OCI-LY7 (cell line): Measurements from ENCODE around the gene EIF4G1. TPM values are rescaled to one million over a fixed set of nuclear protein-coding genes. Genes with fewer than 3 reads are reported as not detected.

ENCODE experiments used
- BruUV-seq: library from RNA; stranded (reverse); fragments of 400-500 nt; replicated peaks from 2 replicates; lab custom pipeline; 2021; lab: Mats Ljungman, UMichigan
- CTCF ChIA-PET: fragments of 300-600 bp; sonication (Branson Sonifier 250); formaldehyde crosslinking; loops from one replicate; lab custom pipeline; 2022; ENCODE audit warnings: antibody characterized with exemption; ENCODE audit not compliant: unreplicated experiment; lab: Charles Lee
- POLR2A ChIA-PET: fragments of 300-600 bp; sonication (Branson Sonifier 250); formaldehyde crosslinking; loops from one replicate; lab custom pipeline; 2022; ENCODE audit warnings: antibody characterized with exemption; lab: Charles Lee
- DNase-seq: peaks from one replicate; pipeline ENCODE4 v3.0.0-alpha.2; 2015; ENCODE audit warnings: low spot score
- H2AFZ ChIP-seq: fragments of 200-600 bp; sonication (generic), shearing (Covaris generic); 2 replicates; pipeline ENCODE4 v1.6.1; 2014; ENCODE audit warnings: mild to moderate bottlenecking, antibody characterized with exemption, low read length, moderate library complexity
- H3K27ac ChIP-seq: fragments of 200-600 bp; sonication (generic); 2 replicates; pipeline ENCODE4 v1.5.1; 2014; ENCODE audit warnings: mixed run types, low read depth, mild to moderate bottlenecking, moderate library complexity, low read length, inconsistent platforms; ENCODE audit not compliant: poor library complexity, severe bottlenecking
- H3K36me3 ChIP-seq: fragments of 200-600 bp; sonication (generic); 2 replicates; pipeline ENCODE4 v1.6.1; 2014; ENCODE audit warnings: mild to moderate bottlenecking, antibody characterized with exemption, low read length, moderate library complexity, mixed read lengths; ENCODE audit not compliant: insufficient read depth
- H3K4me1 ChIP-seq: fragments of 200-600 bp; sonication (generic); 2 replicates; pipeline ENCODE4 v1.5.1; 2014; ENCODE audit warnings: mild to moderate bottlenecking, low read length; ENCODE audit not compliant: insufficient read depth, poor library complexity, severe bottlenecking
- H3K4me2 ChIP-seq: fragments of 200-600 bp; sonication (generic); 2 replicates; pipeline ENCODE4 v1.6.1; 2014; ENCODE audit warnings: mild to moderate bottlenecking, low read length
- H3K4me3 ChIP-seq: fragments of 200-600 bp; sonication (generic); 2 replicates; pipeline ENCODE4 v1.5.1; 2014; ENCODE audit warnings: mild to moderate bottlenecking, low read depth, low read length; ENCODE audit not compliant: poor library complexity, severe bottlenecking
- H3K79me2 ChIP-seq: fragments of 200-600 bp; sonication (generic); 2 replicates; pipeline ENCODE4 v1.6.1; 2016; ENCODE audit warnings: low read depth, mild to moderate bottlenecking, low read length, moderate library complexity, mixed read lengths; ENCODE audit not compliant: insufficient read depth
- H3K9me2 ChIP-seq: fragments of 200-600 bp; sonication (generic); 2 replicates; pipeline ENCODE4 v1.6.1; 2016; ENCODE audit warnings: mild to moderate bottlenecking, low read length, mixed read lengths; ENCODE audit not compliant: insufficient read depth
- H3K9me3 ChIP-seq: fragments of 200-600 bp; sonication (generic); 2 replicates; pipeline ENCODE4 v1.6.1; 2014; ENCODE audit warnings: mild to moderate bottlenecking, mixed run types, low read length, mixed read lengths
- H4K20me1 ChIP-seq: fragments of 200-600 bp; sonication (generic); 2 replicates; pipeline ENCODE4 v1.6.1; 2014; ENCODE audit warnings: mild to moderate bottlenecking, antibody characterized with exemption, low read length, moderate library complexity, mixed read lengths; ENCODE audit not compliant: insufficient read depth
- EZH2phosphoT487 ChIP-seq: fragments of 200-600 bp; sonication (generic); IDR thresholded peaks from 2 replicates; pipeline ENCODE4 v1.6.1; 2018; ENCODE audit warnings: low read depth, borderline replicate concordance, mild to moderate bottlenecking, mixed run types, antibody characterized with exemption, low read length, moderate library complexity, mixed read lengths
- intact Hi-C: fragments of 100-400 bp; cut with micrococcal nuclease; formaldehyde crosslinking; loops from one replicate; pipeline ENCODE4 v1.10.0; 2022; ENCODE audit not compliant: unreplicated experiment
- total RNA-seq, 2 experiments: library from RNA; depleted of rRNA in 1 of 2; stranded (reverse); fragments of >200 nt in 1 of 2; shearing (Covaris generic) in 1 of 2; gene quantifications; 2 replicates each; pipeline ENCODE4 v1.2.3, GENCODE V29; 2014 to 2022
- TF ChIP-seq, protein P1 (sequence below): fragments of 200-600 bp; sonication (generic); conservative IDR thresholded peaks from 2 replicates; pipeline ENCODE4 v1.5.1; 2014; ENCODE audit warnings: mild to moderate bottlenecking, antibody characterized with exemption, low read length, moderate library complexity, mixed read lengths

EIF4G1 gene
- total RNA-seq, 2 experiments from 2014 or later = 245 to 412 TPM

DNA sequence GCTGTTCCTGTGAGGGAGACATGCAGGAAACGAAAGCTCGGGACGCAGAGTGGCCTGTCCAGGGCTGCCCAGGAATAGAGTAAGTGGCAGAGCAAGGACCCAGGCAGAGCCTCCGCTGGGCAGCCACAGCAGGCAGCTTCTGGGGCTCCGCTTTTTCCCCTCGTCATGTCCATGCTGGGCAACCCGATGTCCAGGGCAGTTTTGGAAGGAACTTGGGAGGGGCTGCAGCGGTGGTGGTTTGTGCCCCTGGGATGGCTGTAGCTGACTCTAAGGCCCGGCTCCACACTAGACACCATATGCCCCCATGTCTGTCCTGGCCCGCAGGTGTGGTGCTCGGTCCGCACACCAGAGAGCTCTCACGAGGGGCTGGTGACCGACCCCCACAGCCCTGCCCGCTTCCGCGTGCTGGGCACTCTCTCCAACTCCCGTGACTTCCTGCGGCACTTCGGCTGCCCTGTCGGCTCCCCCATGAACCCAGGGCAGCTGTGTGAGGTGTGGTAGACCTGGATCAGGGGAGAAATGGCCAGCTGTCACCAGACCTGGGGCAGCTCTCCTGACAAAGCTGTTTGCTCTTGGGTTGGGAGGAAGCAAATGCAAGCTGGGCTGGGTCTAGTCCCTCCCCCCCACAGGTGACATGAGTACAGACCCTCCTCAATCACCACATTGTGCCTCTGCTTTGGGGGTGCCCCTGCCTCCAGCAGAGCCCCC, 22.5 kb upstream of the EIF4G1 start:
- POLR2A ChIA-PET = no interaction called here

DNA sequence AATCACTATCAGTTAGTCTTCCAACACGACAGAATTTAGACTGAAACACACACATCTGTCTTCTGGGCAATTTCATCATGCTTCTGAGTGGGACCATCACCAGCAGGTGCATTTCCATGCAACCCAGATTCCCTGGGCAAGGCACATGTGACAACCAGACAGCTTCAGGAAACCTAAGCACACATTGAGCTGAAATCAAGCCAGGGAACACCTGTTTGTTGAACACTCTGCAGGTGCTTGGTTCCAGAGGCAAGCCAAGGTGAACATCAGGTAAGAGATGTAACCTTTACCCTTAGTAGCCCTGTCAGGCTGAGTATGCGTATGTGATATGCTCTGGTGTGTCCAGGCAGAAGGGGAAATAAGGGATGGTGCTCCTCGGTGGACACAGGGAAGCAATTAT, 18.6 kb upstream of the EIF4G1 start:
- no peaks in the 10 kb centered on the region for H3K9me3 ChIP-seq
- H3K4me1 ChIP-seq = peaks cover 12% of the 10 kb centered on the region
- H3K79me2 ChIP-seq = peaks cover 16% of the 10 kb centered on the region
- H3K27ac ChIP-seq = no peak overlapping the region
- no peaks in the 10 kb centered on the region for H3K9me2 ChIP-seq
- ChIA-PET POLR2A (no interaction called here), CTCF (no interaction called here)
- DNase-seq = no peak
- H4K20me1 ChIP-seq = peaks cover 12% of the 10 kb centered on the region; the same call in 1 of the 2 replicates
- TF ChIP-seq, protein P1, sequence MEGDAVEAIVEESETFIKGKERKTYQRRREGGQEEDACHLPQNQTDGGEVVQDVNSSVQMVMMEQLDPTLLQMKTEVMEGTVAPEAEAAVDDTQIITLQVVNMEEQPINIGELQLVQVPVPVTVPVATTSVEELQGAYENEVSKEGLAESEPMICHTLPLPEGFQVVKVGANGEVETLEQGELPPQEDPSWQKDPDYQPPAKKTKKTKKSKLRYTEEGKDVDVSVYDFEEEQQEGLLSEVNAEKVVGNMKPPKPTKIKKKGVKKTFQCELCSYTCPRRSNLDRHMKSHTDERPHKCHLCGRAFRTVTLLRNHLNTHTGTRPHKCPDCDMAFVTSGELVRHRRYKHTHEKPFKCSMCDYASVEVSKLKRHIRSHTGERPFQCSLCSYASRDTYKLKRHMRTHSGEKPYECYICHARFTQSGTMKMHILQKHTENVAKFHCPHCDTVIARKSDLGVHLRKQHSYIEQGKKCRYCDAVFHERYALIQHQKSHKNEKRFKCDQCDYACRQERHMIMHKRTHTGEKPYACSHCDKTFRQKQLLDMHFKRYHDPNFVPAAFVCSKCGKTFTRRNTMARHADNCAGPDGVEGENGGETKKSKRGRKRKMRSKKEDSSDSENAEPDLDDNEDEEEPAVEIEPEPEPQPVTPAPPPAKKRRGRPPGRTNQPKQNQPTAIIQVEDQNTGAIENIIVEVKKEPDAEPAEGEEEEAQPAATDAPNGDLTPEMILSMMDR = no peak
- no peak for TF ChIP-seq EZH2phosphoT487
- H3K36me3 ChIP-seq = peaks cover 12% of the 10 kb centered on the region
- H2AFZ ChIP-seq = no peak overlapping the region
- H3K4me2 ChIP-seq = no peak overlapping the region
- no peak overlapping the region for H3K4me3 ChIP-seq
- no TSS peak for BruUV-seq
- intact Hi-C loops = loop anchor here (5.0 kb wide), 1 partner anchor 158 kb away; the partner anchor contains the start of gene EIF2B5

More for the DNA sequence above, 22.5 kb upstream of the EIF4G1 start:
- Histone ChIP-seq H3K4me2 (no peak overlapping the region), H3K4me3 (no peak overlapping the region), H3K9me2 (no peaks in the 10 kb centered on the region), H3K4me1 (no peaks in the 10 kb centered on the region), H3K27ac (no peak overlapping the region), H4K20me1 (no peaks in the 10 kb centered on the region), H3K79me2 (no peaks in the 10 kb centered on the region), H3K9me3 (no peaks in the 10 kb centered on the region), H2AFZ (no peak overlapping the region), H3K36me3 (no peaks in the 10 kb centered on the region)
- no peak for TF ChIP-seq EZH2phosphoT487
- TF ChIP-seq, protein P1 = no peak
- CTCF ChIA-PET = no interaction called here
- DNase-seq = no peak
- intact Hi-C loops = no loop called here
- no TSS peak for BruUV-seq

DNA sequence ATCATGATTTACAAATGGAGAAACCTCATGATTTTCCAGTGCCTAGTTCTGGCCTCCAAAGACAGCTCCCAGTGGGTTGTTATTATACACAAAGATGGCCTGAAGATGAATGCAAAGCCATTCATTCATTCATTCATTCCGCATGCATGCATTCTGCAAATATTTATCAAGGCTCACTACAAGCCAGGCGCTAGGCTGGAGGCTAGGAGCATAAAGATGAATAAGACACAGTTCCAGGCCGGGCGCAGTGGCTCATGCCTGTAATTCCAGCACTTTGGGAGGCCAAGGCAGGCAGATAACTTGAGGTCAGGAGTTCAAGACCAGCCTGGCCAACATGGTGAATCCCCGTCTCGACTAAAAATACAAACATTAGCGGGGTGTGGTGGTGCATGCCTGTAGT, 17.8 kb upstream of the EIF4G1 start:
- no peak for DNase-seq
- Histone ChIP-seq H4K20me1 (peaks cover 12% of the 10 kb centered on the region; the same call in 1 of the 2 replicates), H3K9me2 (no peaks in the 10 kb centered on the region), H3K79me2 (peaks cover 18% of the 10 kb centered on the region), H3K36me3 (peaks cover 21% of the 10 kb centered on the region), H3K27ac (no peak overlapping the region), H3K9me3 (no peaks in the 10 kb centered on the region), H3K4me3 (no peak overlapping the region), H3K4me1 (peaks cover 12% of the 10 kb centered on the region), H2AFZ (no peak overlapping the region), H3K4me2 (no peak overlapping the region)
- no peak for TF ChIP-seq EZH2phosphoT487
- TF ChIP-seq, protein P1 = no peak
- no TSS peak for BruUV-seq
- ChIA-PET POLR2A (no interaction called here), CTCF (no interaction called here)
- intact Hi-C loops = loop anchor here (5.0 kb wide), 1 partner anchor 159 kb away; the partner anchor contains the start of gene EIF2B5
